Activated CD4-positive, alpha-beta T cell treated with anti-CD3 and anti-CD28 coated beads, Interleukin-2, amount 10 ng/mL, durations not matched to agents 7 days and 5 days (primary cell): Measurements from ENCODE around the gene TNN. TPM values are rescaled to one million over a fixed set of nuclear protein-coding genes. Genes with fewer than 3 reads are reported as not detected.
"Not testable (repeated sequence)": the region's sequence is repeated elsewhere in the genome, so short reads cannot be mapped to it uniquely, and the experiment has no call there.

Experiments used
- CTCF ChIA-PET: fragments of 350-600 bp; sonication (Branson Sonifier 250); formaldehyde crosslinking; loops from one replicate; lab custom pipeline; 2021; ENCODE audit warnings: antibody characterized with exemption; lab: Charles Lee
- POLR2A ChIA-PET: fragments of 350-600 bp; sonication (Branson Sonifier 250); formaldehyde crosslinking; loops from one replicate; lab custom pipeline; 2021; ENCODE audit warnings: antibody characterized with exemption; lab: Charles Lee
- DNase-seq: peaks from one replicate; pipeline ENCODE4 v3.0.0-alpha.2; 2020
- H3K27ac Mint-ChIP-seq: one replicate; pipeline ENCODE4 v1.8.0; 2021; ENCODE audit warnings: mild to moderate bottlenecking, moderate library complexity, mixed read lengths
- H3K27me3 Mint-ChIP-seq: one replicate; pipeline ENCODE4 v1.8.0; 2021; ENCODE audit warnings: mixed read lengths
- H3K36me3 Mint-ChIP-seq: one replicate; pipeline ENCODE4 v1.8.0; 2021; ENCODE audit warnings: low read depth, mixed read lengths
- H3K4me1 Mint-ChIP-seq: one replicate; pipeline ENCODE4 v1.8.0; 2021; ENCODE audit warnings: mixed read lengths
- H3K4me3 Mint-ChIP-seq: one replicate; pipeline ENCODE4 v1.8.0; 2021; ENCODE audit warnings: mild to moderate bottlenecking, moderate library complexity, mixed read lengths
- H3K9me3 Mint-ChIP-seq: one replicate; pipeline ENCODE4 v1.8.0; 2021; ENCODE audit warnings: mixed read lengths
- total RNA-seq, 2 experiments: library from RNA; stranded (reverse); gene quantifications; one replicate each; pipeline ENCODE4 v1.2.3, GENCODE V29; 2021

TNN gene, protein sequence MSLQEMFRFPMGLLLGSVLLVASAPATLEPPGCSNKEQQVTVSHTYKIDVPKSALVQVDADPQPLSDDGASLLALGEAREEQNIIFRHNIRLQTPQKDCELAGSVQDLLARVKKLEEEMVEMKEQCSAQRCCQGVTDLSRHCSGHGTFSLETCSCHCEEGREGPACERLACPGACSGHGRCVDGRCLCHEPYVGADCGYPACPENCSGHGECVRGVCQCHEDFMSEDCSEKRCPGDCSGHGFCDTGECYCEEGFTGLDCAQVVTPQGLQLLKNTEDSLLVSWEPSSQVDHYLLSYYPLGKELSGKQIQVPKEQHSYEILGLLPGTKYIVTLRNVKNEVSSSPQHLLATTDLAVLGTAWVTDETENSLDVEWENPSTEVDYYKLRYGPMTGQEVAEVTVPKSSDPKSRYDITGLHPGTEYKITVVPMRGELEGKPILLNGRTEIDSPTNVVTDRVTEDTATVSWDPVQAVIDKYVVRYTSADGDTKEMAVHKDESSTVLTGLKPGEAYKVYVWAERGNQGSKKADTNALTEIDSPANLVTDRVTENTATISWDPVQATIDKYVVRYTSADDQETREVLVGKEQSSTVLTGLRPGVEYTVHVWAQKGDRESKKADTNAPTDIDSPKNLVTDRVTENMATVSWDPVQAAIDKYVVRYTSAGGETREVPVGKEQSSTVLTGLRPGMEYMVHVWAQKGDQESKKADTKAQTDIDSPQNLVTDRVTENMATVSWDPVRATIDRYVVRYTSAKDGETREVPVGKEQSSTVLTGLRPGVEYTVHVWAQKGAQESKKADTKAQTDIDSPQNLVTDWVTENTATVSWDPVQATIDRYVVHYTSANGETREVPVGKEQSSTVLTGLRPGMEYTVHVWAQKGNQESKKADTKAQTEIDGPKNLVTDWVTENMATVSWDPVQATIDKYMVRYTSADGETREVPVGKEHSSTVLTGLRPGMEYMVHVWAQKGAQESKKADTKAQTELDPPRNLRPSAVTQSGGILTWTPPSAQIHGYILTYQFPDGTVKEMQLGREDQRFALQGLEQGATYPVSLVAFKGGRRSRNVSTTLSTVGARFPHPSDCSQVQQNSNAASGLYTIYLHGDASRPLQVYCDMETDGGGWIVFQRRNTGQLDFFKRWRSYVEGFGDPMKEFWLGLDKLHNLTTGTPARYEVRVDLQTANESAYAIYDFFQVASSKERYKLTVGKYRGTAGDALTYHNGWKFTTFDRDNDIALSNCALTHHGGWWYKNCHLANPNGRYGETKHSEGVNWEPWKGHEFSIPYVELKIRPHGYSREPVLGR (N-terminal part only)
- not detected for total RNA-seq

DNA sequence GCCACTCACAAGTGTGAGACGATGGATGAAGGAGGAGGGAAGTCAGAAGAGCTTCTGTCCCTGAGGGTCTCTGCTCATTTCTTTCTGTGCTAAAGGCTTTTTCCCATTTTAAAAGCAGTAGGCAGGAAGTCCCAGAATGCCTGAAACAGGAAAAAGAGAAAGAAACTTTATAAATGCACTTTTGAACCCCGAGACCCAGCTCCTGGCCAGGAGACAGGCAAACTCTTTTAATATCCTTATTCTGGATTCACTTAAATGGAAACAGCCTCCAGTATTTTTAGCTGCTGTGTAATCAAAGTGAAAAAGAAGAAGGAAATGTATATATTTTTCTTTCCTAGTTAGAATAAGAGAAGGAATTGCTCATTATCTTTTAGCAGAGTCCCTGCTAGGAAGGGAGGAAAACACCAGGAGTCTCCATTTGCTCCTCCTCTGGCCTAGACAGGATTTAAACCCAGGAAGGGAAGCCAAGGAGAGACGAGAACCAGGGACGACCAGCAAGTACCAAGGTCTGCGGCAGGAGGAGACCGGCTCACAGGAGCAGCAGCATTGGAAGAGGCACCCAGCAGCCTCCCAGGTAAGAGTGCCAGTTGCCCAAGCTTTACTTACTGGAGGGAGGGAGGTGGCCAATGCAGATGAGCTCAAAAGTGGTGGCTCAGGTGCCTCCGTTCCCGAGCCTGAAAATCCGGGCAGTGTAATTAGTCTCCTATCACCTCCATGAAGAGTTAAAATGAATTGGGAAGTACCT, at the start of gene TNN:
Gene TNN (plus strand): TSS at position 472 of the 745 bp plus-strand sequence. CDS start 9,586 bp downstream, outside the sequence.
- Mint-ChIP-seq H3K4me3 (no peak within 1 kb of the TSS), H3K27me3 (peaks cover 20% of the 10 kb centered on the region), H3K27ac (no peak within 1 kb of the TSS), H3K4me1 (peaks cover 14% of the 10 kb centered on the region), H3K36me3 (no peaks in the 10 kb centered on the region), H3K9me3 (no peaks in the 10 kb centered on the region)
- CTCF ChIA-PET = interaction anchor here (1.0 kb wide), 1 partner anchor 14 kb away, joined by 3 read pairs; no protein-coding TSS in a partner anchor
- no peak for DNase-seq
- POLR2A ChIA-PET = no interaction called here

DNA sequence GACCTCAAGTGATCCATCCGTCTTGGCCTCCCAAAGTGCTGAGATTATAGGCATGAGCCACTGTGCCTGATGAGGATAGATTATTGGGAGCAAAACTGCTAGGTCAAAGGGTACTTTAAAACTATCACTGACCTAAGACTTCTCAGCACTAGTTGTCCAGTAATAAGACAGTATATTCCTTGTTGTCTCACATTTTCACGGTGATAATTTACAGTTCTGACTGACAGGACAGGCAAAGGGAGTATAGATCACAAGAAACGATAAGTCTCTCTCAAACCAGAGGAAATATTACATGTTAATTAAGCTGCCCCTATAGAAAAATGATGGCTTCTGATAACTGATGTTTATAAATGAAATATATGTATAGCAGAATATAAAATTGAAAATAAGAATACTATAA, 48.1 kb upstream of the TNN start:
- Mint-ChIP-seq H3K27me3 (no peaks in the 10 kb centered on the region), H3K36me3 (peaks cover 44% of the 10 kb centered on the region), H3K4me1 (peaks cover 35% of the 10 kb centered on the region), H3K27ac (no peak overlapping the region), H3K9me3 (peaks cover under 1% of the 10 kb centered on the region), H3K4me3 (no peak overlapping the region)
- ChIA-PET POLR2A (no interaction called here), CTCF (interaction anchor here (1.4 kb wide), 1 partner anchor 17 kb away, joined by 3 read pairs; no protein-coding TSS in a partner anchor)
- no peak for DNase-seq

DNA sequence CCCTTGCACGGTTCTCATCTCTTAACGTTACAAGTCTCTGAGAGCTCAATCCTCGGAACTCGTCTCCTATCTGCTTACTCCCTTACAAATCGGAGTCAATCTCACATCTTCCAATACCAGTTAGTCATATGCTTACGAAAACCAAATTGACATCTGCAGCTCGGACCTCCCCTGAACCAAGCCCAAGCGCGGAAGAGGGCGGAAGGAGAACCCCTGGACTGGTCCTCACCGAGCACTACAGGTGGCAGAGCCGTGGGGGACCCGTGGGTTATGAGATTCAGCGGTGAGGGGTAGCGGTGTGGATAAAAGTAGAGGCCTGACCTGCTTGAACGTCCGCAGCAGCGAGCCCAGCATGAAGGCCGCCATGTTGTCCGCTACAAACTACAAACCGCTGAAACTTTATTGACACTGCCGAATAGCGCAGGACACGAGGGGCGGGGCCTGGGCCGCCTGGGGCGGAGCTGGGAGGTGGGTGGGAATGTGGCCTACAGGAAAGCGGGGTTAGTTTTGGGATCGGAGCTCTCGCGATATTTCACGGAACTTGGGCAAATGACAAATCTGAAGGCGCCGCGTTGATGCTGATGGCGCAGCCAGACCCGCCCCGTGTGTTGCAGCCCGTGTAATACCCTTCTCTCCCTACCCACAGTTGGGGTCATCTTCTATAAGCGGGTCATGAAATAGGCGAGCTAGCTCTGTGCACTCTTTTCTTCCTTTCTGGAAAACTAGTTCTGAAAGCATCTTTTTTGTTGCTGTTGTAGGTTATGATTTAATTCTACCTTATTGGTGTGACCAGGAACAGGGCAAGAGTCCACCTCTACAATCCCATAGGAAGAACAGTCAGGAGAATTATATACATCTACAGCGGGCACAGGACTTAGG, 44.4 kb upstream of the TNN start, which contains the start of gene MRPS14:
Gene MRPS14 (minus strand): TSS at position 383 of the 879 bp plus-strand sequence. CDS start 17 bp downstream, at position 366.
- Mint-ChIP-seq H3K36me3 (peaks cover 21% of the 10 kb centered on the region), H3K9me3 (peaks cover 5% of the 10 kb centered on the region), H3K4me3 (peak within 1 kb of the TSS; percentile 89), H3K27ac (peak within 1 kb of the TSS; percentile 92), H3K27me3 (no peaks in the 10 kb centered on the region), H3K4me1 (peaks cover 31% of the 10 kb centered on the region)
- DNase-seq = peak; percentile 99
- ChIA-PET POLR2A (interaction anchor here (0.5 to 2.0 kb wide), 4 partner anchors 21 to 1257 kb away, joined by 3 to 8 read pairs (median 4); partner anchors contain the start of gene CACYBP), CTCF (interaction anchor here (0.6 to 2.1 kb wide), 8 partner anchors 8 to 207 kb away, joined by 3 to 12 read pairs (median 4); partner anchors contain the start of gene CACYBP)

DNA sequence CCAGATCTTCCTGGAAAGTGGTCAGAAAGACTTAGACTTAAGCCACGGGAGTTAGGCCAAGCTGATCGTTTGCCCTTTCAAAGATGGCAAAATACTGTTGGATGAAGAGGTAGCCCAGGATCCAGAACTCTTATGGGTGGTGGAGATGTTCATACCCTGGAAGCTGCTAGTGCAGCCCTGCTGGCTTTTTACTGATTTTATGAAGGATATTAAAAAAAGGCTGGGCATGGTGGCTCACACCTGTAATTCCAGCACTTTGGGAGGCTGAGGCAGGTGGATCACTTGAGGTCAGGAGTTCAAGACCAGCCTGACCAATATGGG, 43.8 kb upstream of the TNN start:
- Mint-ChIP-seq H3K4me1 (peaks cover 31% of the 10 kb centered on the region), H3K4me3 (peak overlapping the region; percentile 89), H3K36me3 (peaks cover 18% of the 10 kb centered on the region), H3K27ac (peak overlapping the region; percentile 92)
- H3K27me3 Mint-ChIP-seq, H3K9me3 Mint-ChIP-seq, DNase-seq: not testable (repeated sequence)
- POLR2A ChIA-PET = interaction anchor here (1.0 to 2.0 kb wide), 2 partner anchors 25 to 168 kb away, joined by 3 to 8 read pairs; partner anchors contain the start of gene CACYBP
- CTCF ChIA-PET = interaction anchor here (1.0 to 2.1 kb wide), 5 partner anchors 9 to 131 kb away, joined by 3 to 12 read pairs (median 9); partner anchors contain the start of gene CACYBP

DNA sequence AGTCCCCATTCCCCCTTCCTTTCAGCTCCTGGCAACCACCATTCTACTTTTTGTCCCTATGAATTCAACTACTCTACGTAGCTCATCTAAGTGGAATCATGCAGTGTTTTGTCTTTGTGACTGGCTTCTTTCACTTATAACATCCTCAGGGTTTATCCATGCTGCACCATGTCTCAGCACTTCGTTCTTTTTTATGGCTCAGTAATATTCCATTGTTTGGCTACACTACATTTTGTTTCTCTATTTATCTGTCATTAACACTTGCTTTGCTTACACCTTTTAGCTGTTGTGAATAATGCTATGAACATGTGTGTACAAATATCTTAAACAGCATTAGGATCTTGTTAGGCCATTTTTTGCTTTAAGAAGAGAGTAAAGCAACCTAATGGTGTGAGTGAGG, 42.9 kb upstream of the TNN start:
- H3K27ac Mint-ChIP-seq = peak overlapping the region; percentile 66
- POLR2A ChIA-PET = no interaction called here

DNA sequence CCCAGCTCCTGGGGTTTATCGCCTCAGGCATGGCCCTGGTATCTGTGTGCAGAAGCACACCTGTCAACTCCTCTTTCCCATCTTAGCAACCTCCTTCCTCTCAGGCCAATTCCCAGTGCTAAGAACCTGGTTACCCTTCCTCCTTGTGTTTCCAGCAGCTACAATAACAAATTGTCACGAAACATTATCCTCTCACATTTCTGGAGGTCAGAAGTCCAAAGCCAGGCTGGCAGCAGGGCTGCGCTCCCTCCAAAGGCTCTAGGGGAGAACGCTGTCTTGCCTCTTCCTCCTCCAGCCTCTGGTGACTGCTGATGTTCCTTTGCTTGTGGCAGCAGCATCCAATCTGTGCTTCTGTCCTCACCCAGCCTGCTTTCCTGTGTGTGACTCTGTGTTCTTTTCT, 33.7 kb upstream of the TNN start:
- H3K4me1 Mint-ChIP-seq = peaks cover 11% of the 10 kb centered on the region
- DNase-seq = no peak
- POLR2A ChIA-PET = no interaction called here
- H3K27me3 Mint-ChIP-seq = no peaks in the 10 kb centered on the region
- H3K36me3 Mint-ChIP-seq = no peaks in the 10 kb centered on the region
- H3K27ac Mint-ChIP-seq = no peak overlapping the region
- no peaks in the 10 kb centered on the region for H3K9me3 Mint-ChIP-seq
- no peak overlapping the region for H3K4me3 Mint-ChIP-seq
- CTCF ChIA-PET = interaction anchor here (1.4 kb wide), 1 partner anchor 91 kb away, joined by 4 read pairs; no protein-coding TSS in a partner anchor

More for the DNA sequence above, 42.9 kb upstream of the TNN start:
- Mint-ChIP-seq H3K9me3 (peaks cover 5% of the 10 kb centered on the region), H3K4me3 (peak overlapping the region; percentile 4), H3K36me3 (peaks cover 15% of the 10 kb centered on the region), H3K4me1 (peaks cover 36% of the 10 kb centered on the region), H3K27me3 (no peaks in the 10 kb centered on the region)
- no peak for DNase-seq
- CTCF ChIA-PET = interaction anchor here (1.9 to 2.1 kb wide), 3 partner anchors 10 to 101 kb away, joined by 9 to 12 read pairs (median 11); partner anchors contain the start of gene CACYBP

DNA sequence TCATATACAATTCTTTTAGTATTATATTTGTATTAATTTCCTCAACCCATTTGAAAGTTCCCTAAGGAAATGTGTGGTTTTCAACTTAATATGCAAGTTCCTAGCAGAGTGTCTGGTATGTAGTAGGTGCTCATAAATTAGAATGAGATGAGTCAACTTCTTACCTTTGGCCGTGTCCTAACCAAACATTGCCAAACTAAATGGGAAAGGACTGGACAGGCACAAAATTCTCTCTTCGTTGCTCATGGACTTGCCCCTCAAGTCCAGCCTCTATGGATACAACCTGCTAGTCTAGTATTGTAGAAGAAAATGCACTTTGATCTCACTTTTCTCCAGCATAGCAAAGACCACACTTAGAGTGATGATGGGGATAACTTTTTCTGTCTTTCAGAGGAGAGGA, 32.9 kb upstream of the TNN start:
- no peak for DNase-seq
- H3K36me3 Mint-ChIP-seq = no peaks in the 10 kb centered on the region

DNA sequence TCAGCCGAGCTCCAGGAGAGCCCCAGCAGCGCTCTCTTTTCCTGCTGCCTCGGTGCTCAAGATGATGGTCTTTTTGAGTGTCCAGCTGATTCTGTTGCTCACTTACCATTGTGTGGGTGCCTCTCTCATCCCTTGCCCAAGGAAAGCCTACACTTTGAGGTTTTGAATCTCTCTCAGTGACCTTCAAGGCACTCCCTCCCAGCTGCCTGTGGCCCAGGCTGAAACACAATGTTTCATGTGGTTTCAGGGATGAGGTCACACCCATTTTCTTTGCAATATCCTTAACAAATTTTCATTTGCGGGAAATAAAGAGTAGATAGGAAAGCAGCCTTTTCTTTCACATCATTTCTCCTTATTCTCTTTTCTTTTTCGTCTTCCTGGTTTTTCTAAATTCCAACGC, 31.8 kb upstream of the TNN start:
- H3K36me3 Mint-ChIP-seq = no peaks in the 10 kb centered on the region
- no peak overlapping the region for H3K27ac Mint-ChIP-seq
- H3K27me3 Mint-ChIP-seq = no peaks in the 10 kb centered on the region
- no peaks in the 10 kb centered on the region for H3K9me3 Mint-ChIP-seq
- no peak for DNase-seq
- ChIA-PET POLR2A (no interaction called here), CTCF (interaction anchor here (0.8 to 1.5 kb wide), 2 partner anchors 89 to 116 kb away, joined by 3 to 6 read pairs; no protein-coding TSS in a partner anchor)
- peaks cover 3% of the 10 kb centered on the region for H3K4me1 Mint-ChIP-seq
- H3K4me3 Mint-ChIP-seq = no peak overlapping the region

More for the DNA sequence above, 32.9 kb upstream of the TNN start:
- POLR2A ChIA-PET = no interaction called here
- Mint-ChIP-seq H3K27me3 (no peaks in the 10 kb centered on the region), H3K27ac (no peak overlapping the region), H3K4me3 (no peak overlapping the region), H3K9me3 (no peaks in the 10 kb centered on the region), H3K4me1 (peaks cover 5% of the 10 kb centered on the region)
- CTCF ChIA-PET = no interaction called here

DNA sequence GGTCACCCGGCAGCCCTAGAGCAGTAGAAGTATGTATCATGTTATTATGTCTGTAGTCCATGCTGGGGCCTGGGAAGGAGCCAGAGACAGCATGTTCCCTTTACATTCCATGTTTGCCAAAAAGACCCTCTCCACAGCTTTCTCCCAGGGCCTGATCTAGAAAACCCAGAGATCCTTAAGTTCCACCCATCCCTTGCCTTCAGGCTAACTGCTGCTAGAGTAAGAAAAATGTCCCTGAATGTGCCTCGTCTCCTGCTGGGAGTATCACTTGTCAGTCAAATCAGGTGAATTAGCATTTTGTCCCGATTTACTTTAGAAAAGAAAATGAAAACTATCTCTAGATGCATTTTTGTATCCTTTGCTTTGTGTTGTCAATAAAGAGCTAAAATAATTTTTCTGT, 31.2 kb upstream of the TNN start:
- no peaks in the 10 kb centered on the region for H3K9me3 Mint-ChIP-seq
- no peak for DNase-seq
- ChIA-PET POLR2A (no interaction called here), CTCF (interaction anchor here (1.5 kb wide), 1 partner anchor 89 kb away, joined by 6 read pairs; no protein-coding TSS in a partner anchor)
- H3K27ac Mint-ChIP-seq = no peak overlapping the region
- H3K4me1 Mint-ChIP-seq = peaks cover 3% of the 10 kb centered on the region
- no peak overlapping the region for H3K4me3 Mint-ChIP-seq
- H3K36me3 Mint-ChIP-seq = no peaks in the 10 kb centered on the region
- no peaks in the 10 kb centered on the region for H3K27me3 Mint-ChIP-seq

DNA sequence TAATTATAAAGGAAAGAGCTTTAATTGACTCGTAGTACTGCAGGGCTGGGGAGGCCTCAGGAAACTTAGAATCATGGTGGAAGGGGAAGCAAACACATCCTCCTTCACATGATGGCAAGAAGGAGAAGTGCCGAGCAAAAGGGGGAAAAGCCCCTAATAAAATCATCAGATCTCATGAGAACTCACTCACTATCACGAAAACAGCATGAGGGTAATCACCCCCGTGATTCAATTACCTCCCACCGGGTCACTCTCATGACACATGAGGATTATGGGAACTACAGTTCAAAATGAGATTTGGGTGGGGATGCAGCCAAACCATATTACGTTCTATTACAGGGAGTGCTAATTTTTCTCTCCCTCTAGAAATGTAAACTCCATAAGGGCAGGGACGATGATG, 30.2 kb upstream of the TNN start:
- H3K27ac Mint-ChIP-seq = no peak overlapping the region
- H3K9me3 Mint-ChIP-seq = no peaks in the 10 kb centered on the region
- H3K27me3 Mint-ChIP-seq = no peaks in the 10 kb centered on the region
- ChIA-PET CTCF (interaction anchor here (0.6 kb wide), 1 partner anchor 8 kb away, joined by 3 read pairs; no protein-coding TSS in a partner anchor), POLR2A (no interaction called here)
- H3K4me1 Mint-ChIP-seq = peaks cover 3% of the 10 kb centered on the region
- no peak overlapping the region for H3K4me3 Mint-ChIP-seq
- no peaks in the 10 kb centered on the region for H3K36me3 Mint-ChIP-seq
- no peak for DNase-seq
